G401 (cell line): ENCODE data around the gene KCTD17. TPM values are rescaled to one million over a fixed set of nuclear protein-coding genes. Genes with fewer than 3 reads are reported as not detected.

ENCODE experiments used
- DNase-seq: peaks from one replicate; pipeline ENCODE4 v3.0.0-alpha.2; 2015; ENCODE audit warnings: low spot score
- in situ Hi-C: cut with HindIII; loops from 2 replicates; pipeline ENCODE4 v1.10.0; 2016; ENCODE audit warnings: low sequenced_read_pairs, mixed read lengths
- total RNA-seq: library from RNA; depleted of rRNA; stranded (reverse); fragments of >200 nt; shearing (Covaris generic); gene quantifications from 2 replicates; pipeline ENCODE4 v1.2.3, GENCODE V29; 2014; rRNA removed

KCTD17 gene
- total RNA-seq, 1 experiment from 2014 or later, result 24.9 TPM

GRCh38 chr22:37111156-37111717 lies 59.7 kb downstream of the KCTD17 start:
- DNase-seq, result no peak
- in situ Hi-C loops, result no loop called here

DNA sequence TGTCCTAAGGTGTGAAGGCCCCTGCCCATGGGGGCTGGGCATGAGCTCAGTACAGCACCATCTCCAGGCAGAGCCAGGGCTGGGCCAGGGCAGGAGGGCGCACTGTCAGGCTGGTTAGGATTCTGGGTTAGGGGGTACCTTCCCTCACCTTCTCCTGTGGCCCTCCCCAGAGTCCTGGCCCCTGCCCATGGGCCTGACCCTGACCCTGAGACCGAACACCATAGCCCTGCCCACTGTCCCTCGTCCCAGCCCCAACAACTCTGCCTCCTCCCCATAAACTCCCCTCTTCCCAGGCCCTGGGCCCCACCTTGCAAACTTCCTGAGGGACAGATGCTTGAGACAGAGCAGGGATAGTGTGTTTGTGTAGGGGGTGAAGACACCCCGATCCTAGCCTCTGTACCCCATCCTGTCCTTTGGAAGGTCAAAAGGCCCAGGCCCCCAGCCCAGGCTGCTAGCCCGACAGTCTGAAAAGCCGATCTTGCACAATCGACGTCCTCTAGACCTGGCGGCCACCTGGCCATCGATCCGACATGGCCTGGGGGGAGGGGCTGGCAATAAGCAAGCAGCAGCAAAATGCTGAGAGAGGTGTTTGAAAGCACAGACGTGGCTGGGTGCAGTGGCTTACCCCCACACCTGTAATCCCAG lies 60.7 kb downstream of the KCTD17 start:
- no peak for DNase-seq
- in situ Hi-C loops, result no loop called here

Other genes with a start within 250 kb of the KCTD17 start
- gene PVALB, start 234.7 kb upstream of the KCTD17 start, total RNA-seq, result not detected in 2 replicates
- not detected in 2 replicates for gene NCF4, start 190.7 kb upstream of the KCTD17 start, total RNA-seq
- gene CSF2RB, start 138.1 kb upstream of the KCTD17 start, total RNA-seq, result not detected in 2 replicates
- gene TST, start 32.3 kb upstream of the KCTD17 start, total RNA-seq, result 43.2 and 58.2 TPM in 2 replicates
- 177 and 203 TPM in 2 replicates for gene MPST, start 32.0 kb upstream of the KCTD17 start, total RNA-seq
- gene TMPRSS6, start 58.0 kb downstream of the KCTD17 start, total RNA-seq, result not detected in 2 replicates
- gene IL2RB, start 98.2 kb downstream of the KCTD17 start, total RNA-seq, result not detected in 2 replicates
- gene C1QTNF6, start 136.5 kb downstream of the KCTD17 start, total RNA-seq, result 5.0 and 6.7 TPM in 2 replicates
- not detected in 2 replicates for gene SSTR3, start 160.7 kb downstream of the KCTD17 start, total RNA-seq
- not detected in 2 replicates for gene RAC2, start 192.5 kb downstream of the KCTD17 start, total RNA-seq
- not detected in 2 replicates for gene CYTH4, start 230.8 kb downstream of the KCTD17 start, total RNA-seq